GM23248 (cell line): ENCODE data around the gene HSP90B1. TPM values are rescaled to one million over a fixed set of nuclear protein-coding genes. Genes with fewer than 3 reads are reported as not detected.
A peak's percentile ranks its signal among the peaks of the same experiment; 100 is the strongest.

Experiments
- DNase-seq: peaks from one replicate; pipeline ENCODE4 v3.0.0-alpha.2; 2015
- H2AFZ ChIP-seq: fragments of 200-600 bp; sonication (generic); 2 replicates; pipeline ENCODE4 v1.6.1; 2016; ENCODE audit warnings: antibody characterized with exemption
- H3F3A ChIP-seq: fragments of 200-600 bp; sonication (generic); 2 replicates; pipeline ENCODE4 v1.6.1; 2016; ENCODE audit warnings: mild to moderate bottlenecking, antibody characterized with exemption, mixed run types; ENCODE audit not compliant: insufficient read depth
- H3K27ac ChIP-seq: fragments of 200-600 bp; sonication (generic); 2 replicates; pipeline ENCODE4 v1.5.1; 2016; ENCODE audit warnings: mild to moderate bottlenecking
- H3K27me3 ChIP-seq: fragments of 200-600 bp; sonication (generic); replicated peaks from 2 replicates; pipeline ENCODE4 v1.6.1; 2016; ENCODE audit warnings: mild to moderate bottlenecking; ENCODE audit not compliant: insufficient read depth
- H3K36me3 ChIP-seq: fragments of 200-600 bp; sonication (generic); 2 replicates; pipeline ENCODE4 v1.6.1; 2016; ENCODE audit warnings: low read depth, mild to moderate bottlenecking
- H3K4me1 ChIP-seq: fragments of 200-600 bp; sonication (generic); 2 replicates; pipeline ENCODE4 v1.6.1; 2016; ENCODE audit warnings: mild to moderate bottlenecking; ENCODE audit not compliant: insufficient read depth
- H3K4me2 ChIP-seq: fragments of 200-600 bp; sonication (generic); one replicate; pipeline ENCODE4 v1.6.1; 2016; ENCODE audit warnings: mild to moderate bottlenecking; ENCODE audit not compliant: unreplicated experiment
- H3K4me3 ChIP-seq: fragments of 200-600 bp; sonication (generic); 2 replicates; pipeline ENCODE4 v1.5.1; 2016; ENCODE audit warnings: mild to moderate bottlenecking
- H3K79me2 ChIP-seq: fragments of 200-600 bp; sonication (generic); 2 replicates; pipeline ENCODE4 v1.6.1; 2016; ENCODE audit warnings: mild to moderate bottlenecking; ENCODE audit not compliant: insufficient read depth
- H3K9ac ChIP-seq: fragments of 200-600 bp; sonication (generic); 2 replicates; pipeline ENCODE4 v1.6.1; 2016; ENCODE audit warnings: mild to moderate bottlenecking
- H3K9me2 ChIP-seq: fragments of 200-600 bp; sonication (generic); 2 replicates; pipeline ENCODE4 v1.6.1; 2016; ENCODE audit warnings: mixed run types, mild to moderate bottlenecking, moderate library complexity; ENCODE audit not compliant: insufficient read depth
- H3K9me3 ChIP-seq: fragments of 200-600 bp; sonication (generic); one replicate; pipeline ENCODE4 v1.6.1; 2017; ENCODE audit warnings: low read depth
- H4K20me1 ChIP-seq: fragments of 200-600 bp; sonication (generic); 2 replicates; pipeline ENCODE4 v1.6.0; 2016; ENCODE audit not compliant: insufficient read depth
- EZH2 ChIP-seq: fragments of 200-600 bp; sonication (generic); IDR thresholded peaks from 2 replicates; pipeline ENCODE4 v1.6.1; 2018; ENCODE audit warnings: antibody characterized with exemption, mild to moderate bottlenecking; ENCODE audit not compliant: insufficient read depth, poor library complexity, severe bottlenecking
- EZH2phosphoT487 ChIP-seq: fragments of 200-600 bp; sonication (generic); IDR thresholded peaks from 2 replicates; pipeline ENCODE4 v1.6.1; 2018; ENCODE audit warnings: antibody characterized with exemption, moderate library complexity, mild to moderate bottlenecking, low read depth; ENCODE audit not compliant: insufficient read depth
- WGBS, 2 experiments: methylation state at CpG; one replicate each; pipeline ENCODE4 v1.1.6; 2015 to 2017; ENCODE audit warnings: low lambda C conversion rate in 2 of 2, low coverage in 1 of 2; ENCODE audit errors: missing lambda C conversion rate in 2 of 2; 5-methylcytosine and 5-hydroxymethylcytosine counted together
- in situ Hi-C: fragments of 300-500 bp; cut with MboI; formaldehyde crosslinking; loops from 2 replicates; pipeline ENCODE4 v1.15.0; 2020
- polyA plus RNA-seq: library from polyadenylated mRNA; unstranded; fragments of >200 nt; fragmentation: Nextera tagmentation; extraction: Ambion mirVana; gene quantifications from 2 replicates; pipeline ENCODE4 v1.2.1, GENCODE V29; 2016
- total RNA-seq: library from RNA; depleted of rRNA; stranded (reverse); fragments of >200 nt; shearing (Covaris generic); gene quantifications from 2 replicates; pipeline ENCODE4 v1.2.3, GENCODE V29; 2014

The HSP90B1 gene
- total and polyA plus RNA-seq, 2 experiments from 2014 or later, result 555 to 969 TPM

- in situ Hi-C loops, result no loop called here
- H3K4me3 ChIP-seq, result peak within 1 kb of the TSS; percentile 99
- no peak for TF ChIP-seq EZH2
- TF ChIP-seq EZH2phosphoT487, result no peak
Measured at GRCh38 chr12:103965590-103966504, 35.6 kb downstream of the HSP90B1 start, which contains the start of gene TDG. TDG (plus strand) TSS chr12:103965872; CDS start chr12:103966038, 166 bp downstream.

GRCh38 chr12:103966736-103967135 lies 36.5 kb downstream of the HSP90B1 start:
- no peak for TF ChIP-seq EZH2phosphoT487
- no peak for TF ChIP-seq EZH2
- peaks cover 51% of the 10 kb centered on the region for H3K4me1 ChIP-seq
- H3K27me3 ChIP-seq, result no peaks in the 10 kb centered on the region
- no peaks in the 10 kb centered on the region for H3K9me2 ChIP-seq
- peak overlapping the region; percentile 97; the same call in 1 of the 2 replicates for H2AFZ ChIP-seq
- peaks cover 32% of the 10 kb centered on the region for H3F3A ChIP-seq
- WGBS, 2 experiments, result 0 to 4% methylated on average over 1 of the region's 1 CpG
- H3K27ac ChIP-seq, result peak overlapping the region; percentile 92
- H3K9me3 ChIP-seq, result no peaks in the 10 kb centered on the region
- H3K79me2 ChIP-seq, result peaks cover 93% of the 10 kb centered on the region
- H4K20me1 ChIP-seq, result no peaks in the 10 kb centered on the region; the same call in 1 of the 2 replicates
- H3K9ac ChIP-seq, result peak overlapping the region; percentile 99
- H3K4me2 ChIP-seq, result peak overlapping the region; percentile 93
- H3K4me3 ChIP-seq, result peak overlapping the region; percentile 99
- no peaks in the 10 kb centered on the region for H3K36me3 ChIP-seq
- DNase-seq, result peak; percentile 35
- in situ Hi-C loops, result no loop called here

More at GRCh38 chr12:103965590-103966504, 35.6 kb downstream of the HSP90B1 start, which contains the start of gene TDG:
- Histone ChIP-seq H3F3A (peaks cover 34% of the 10 kb centered on the region), H3K9me3 (no peaks in the 10 kb centered on the region), H3K4me2 (peak within 1 kb of the TSS; percentile 98), H4K20me1 (no peaks in the 10 kb centered on the region), H3K9me2 (no peaks in the 10 kb centered on the region), H3K9ac (peak within 1 kb of the TSS; percentile 99), H3K27me3 (no peaks in the 10 kb centered on the region), H3K4me1 (peaks cover 48% of the 10 kb centered on the region), H3K36me3 (no peaks in the 10 kb centered on the region), H2AFZ (peak within 1 kb of the TSS; percentile 97), H3K27ac (peak within 1 kb of the TSS; percentile 92), H3K79me2 (peaks cover 85% of the 10 kb centered on the region)
- peak; percentile 99 for DNase-seq
- 0 to 1% methylated on average over 47 to 59 of the region's 64 CpGs for WGBS, 2 experiments

GRCh38 chr12:103969391-103969790 lies 39.2 kb downstream of the HSP90B1 start:
- in situ Hi-C loops, result no loop called here
- peak overlapping the region; percentile 51 for H3K27ac ChIP-seq
- peaks cover 30% of the 10 kb centered on the region for H3F3A ChIP-seq
- TF ChIP-seq EZH2phosphoT487, result no peak
- TF ChIP-seq EZH2, result no peak
- H3K9ac ChIP-seq, result peak overlapping the region; percentile 19
- no peaks in the 10 kb centered on the region for H3K9me2 ChIP-seq
- 4% methylated on average over 2 of the region's 2 CpGs for WGBS, 2 experiments
- H3K4me1 ChIP-seq, result peaks cover 48% of the 10 kb centered on the region
- H3K4me3 ChIP-seq, result peak overlapping the region; percentile 38
- peak overlapping the region; percentile 83 for H3K4me2 ChIP-seq
- H3K27me3 ChIP-seq, result no peaks in the 10 kb centered on the region
- no peaks in the 10 kb centered on the region; the same call in 1 of the 2 replicates for H4K20me1 ChIP-seq
- peak; percentile 51 for DNase-seq
- H3K9me3 ChIP-seq, result no peaks in the 10 kb centered on the region
- peaks cover 4% of the 10 kb centered on the region for H3K36me3 ChIP-seq
- no peak overlapping the region for H2AFZ ChIP-seq
- peaks cover 99% of the 10 kb centered on the region for H3K79me2 ChIP-seq

- no peak overlapping the region for H3K4me3 ChIP-seq
- in situ Hi-C loops, result no loop called here
- H3K4me1 ChIP-seq, result peaks cover 23% of the 10 kb centered on the region
- peaks cover 100% of the 10 kb centered on the region for H3K79me2 ChIP-seq
- TF ChIP-seq EZH2, result no peak
- TF ChIP-seq EZH2phosphoT487, result no peak
- no peak overlapping the region for H2AFZ ChIP-seq
- no peaks in the 10 kb centered on the region for H3K9me2 ChIP-seq
- DNase-seq, result no peak
- no peak overlapping the region for H3K4me2 ChIP-seq
- peaks cover 14% of the 10 kb centered on the region for H3F3A ChIP-seq
- H4K20me1 ChIP-seq, result no peaks in the 10 kb centered on the region; the same call in 1 of the 2 replicates
- H3K27me3 ChIP-seq, result no peaks in the 10 kb centered on the region
- H3K9me3 ChIP-seq, result no peaks in the 10 kb centered on the region
- H3K27ac ChIP-seq, result no peak overlapping the region
- peaks cover 16% of the 10 kb centered on the region for H3K36me3 ChIP-seq
- no peak overlapping the region for H3K9ac ChIP-seq
- 83 to 86% methylated on average over 2 of the region's 2 CpGs for WGBS, 2 experiments
Measured at GRCh38 chr12:103973909-103974308, 43.7 kb downstream of the HSP90B1 start.
